GM18502 (cell line): ENCODE measurements around the gene DPF3.
"Not testable (repeated sequence)": the region's sequence is repeated elsewhere in the genome, so short reads cannot be mapped to it uniquely, and the experiment has no call there.

ENCODE experiments used
- ATAC-seq: cut with Tn5 transposase; IDR thresholded peaks from one replicate; pipeline ENCODE4 v1.9.1; 2021; ENCODE audit warnings: mild to moderate bottlenecking; ENCODE audit not compliant: unreplicated experiment, poor library complexity

DPF3 gene

GRCh38 chr14:72882047-72882446, 11.9 kb downstream of the DPF3 start:
- ATAC-seq = no peak

- no peak for ATAC-seq
These were observed 12.4 kb downstream of the DPF3 start for GRCh38 chr14:72881543-72881942.

- no peak for ATAC-seq
These were observed 13.1 kb downstream of the DPF3 start for GRCh38 chr14:72880820-72881219.

GRCh38 chr14:72880164-72880563, 13.7 kb downstream of the DPF3 start:
- no peak for ATAC-seq

- no peak for ATAC-seq
These were observed 14.5 kb downstream of the DPF3 start for GRCh38 chr14:72879431-72879830.

- ATAC-seq = no peak
These were observed 15.2 kb downstream of the DPF3 start for GRCh38 chr14:72878746-72879145.

- ATAC-seq = no peak
These were observed 17.2 kb downstream of the DPF3 start for GRCh38 chr14:72876710-72877063.

GRCh38 chr14:72876005-72876709, 17.7 kb downstream of the DPF3 start:
- no peak for ATAC-seq

GRCh38 chr14:72870878-72871277, 23.0 kb downstream of the DPF3 start:
- ATAC-seq = not testable (repeated sequence)

GRCh38 chr14:72869407-72870329, 24.2 kb downstream of the DPF3 start:
- no peak for ATAC-seq

- ATAC-seq = no peak
These were observed 25.4 kb downstream of the DPF3 start for GRCh38 chr14:72868500-72868899.

- ATAC-seq = no peak
These were observed 29.1 kb downstream of the DPF3 start for GRCh38 chr14:72864712-72865365.

GRCh38 chr14:72863216-72864006, 30.5 kb downstream of the DPF3 start:
- ATAC-seq = no peak

GRCh38 chr14:72856530-72857266, 37.2 kb downstream of the DPF3 start:
- ATAC-seq = no peak

- no peak for ATAC-seq
These were observed 38.0 kb downstream of the DPF3 start for GRCh38 chr14:72855913-72856312.

GRCh38 chr14:72852194-72852593, 41.7 kb downstream of the DPF3 start:
- ATAC-seq = no peak

- ATAC-seq = no peak
These were observed 42.3 kb downstream of the DPF3 start for GRCh38 chr14:72851635-72852034.

GRCh38 chr14:72850360-72850759, 43.5 kb downstream of the DPF3 start:
- ATAC-seq = no peak

- ATAC-seq = no peak
These were observed 44.7 kb downstream of the DPF3 start for GRCh38 chr14:72849222-72849621.

- ATAC-seq = no peak
These were observed 46.2 kb downstream of the DPF3 start for GRCh38 chr14:72847721-72848120.
